Smooth muscle cell (in vitro differentiated cells): Measurements from ENCODE around the gene CCDC69. TPM values are rescaled to one million over a fixed set of nuclear protein-coding genes. Genes with fewer than 3 reads are reported as not detected.

Experiments
- polyA plus RNA-seq: library from polyadenylated mRNA; unstranded; fragments of >200 nt; fragmentation: Nextera tagmentation; extraction: Ambion mirVana; gene quantifications from 2 replicates; pipeline ENCODE4 v1.2.1, GENCODE V29; 2016
- total RNA-seq: library from RNA; depleted of rRNA; stranded (reverse); fragments of >200 nt; gene quantifications from 2 replicates; pipeline ENCODE4 v1.2.3, GENCODE V29; 2014

CCDC69 gene
- total and polyA plus RNA-seq, 2 experiments from 2014 or later: 1.1 to 1.2 TPM

Other genes with a start within 250 kb of the CCDC69 start
- 32.6 and 36.7 TPM in 2 replicates for gene GPX3, start 203.5 kb downstream of the CCDC69 start, total RNA-seq
- gene GPX3, start 203.5 kb downstream of the CCDC69 start, polyA plus RNA-seq: 59.3 and 67.5 TPM in 2 replicates
- 45.7 and 51.4 TPM in 2 replicates for gene TNIP1, start 143.1 kb downstream of the CCDC69 start, total RNA-seq
- 64.4 and 73.7 TPM in 2 replicates for gene TNIP1, start 143.1 kb downstream of the CCDC69 start, polyA plus RNA-seq
- gene ANXA6, start 66.3 kb downstream of the CCDC69 start, total RNA-seq: 264 and 274 TPM in 2 replicates
- gene ANXA6, start 66.3 kb downstream of the CCDC69 start, polyA plus RNA-seq: 206 and 279 TPM in 2 replicates
- 35.0 and 36.1 TPM in 2 replicates for gene GM2A, start 29.1 kb upstream of the CCDC69 start, total RNA-seq
- gene GM2A, start 29.1 kb upstream of the CCDC69 start, polyA plus RNA-seq: 16.3 and 20.3 TPM in 2 replicates
- gene SLC36A3, start 79.7 kb upstream of the CCDC69 start, total RNA-seq: not detected in 2 replicates
- not detected in 2 replicates for gene SLC36A3, start 79.7 kb upstream of the CCDC69 start, polyA plus RNA-seq
- gene SLC36A2, start 123.5 kb upstream of the CCDC69 start, total RNA-seq: not detected in 2 replicates
- gene SLC36A2, start 123.5 kb upstream of the CCDC69 start, polyA plus RNA-seq: not detected in 2 replicates
- gene SLC36A1, start 223.5 kb upstream of the CCDC69 start, total RNA-seq: 8.8 and 15.1 TPM in 2 replicates
- gene SLC36A1, start 223.5 kb upstream of the CCDC69 start, polyA plus RNA-seq: 6.9 and 8.3 TPM in 2 replicates